IPS-18c (cell line): ENCODE results near the gene ORC4.

Experiments
- H3K4me3 ChIP-seq: 2 replicates; pipeline ENCODE4 v1.7.0; 2013; ENCODE audit warnings: low read depth, mild to moderate bottlenecking, low read length, moderate library complexity; ENCODE audit not compliant: insufficient read depth
- H3K9me3 ChIP-seq: one replicate; pipeline ENCODE4 v1.6.1; 2013; ENCODE audit warnings: mild to moderate bottlenecking, low read length, moderate library complexity; ENCODE audit not compliant: control insufficient read depth, insufficient read depth

The ORC4 gene

GRCh38 chr2:148020111-148021058 is at the start of gene ORC4:
Gene ORC4 (minus strand): TSS chr2:148020737. CDS start chr2:147975958, 44,779 bp downstream.
- no peaks in the 10 kb centered on the region for H3K9me3 ChIP-seq
- H3K4me3 ChIP-seq = peak within 1 kb of the TSS; percentile 92

GRCh38 chr2:148067801-148068200 is 47.3 kb upstream of the ORC4 start:
- Histone ChIP-seq H3K4me3 (no peak overlapping the region), H3K9me3 (no peaks in the 10 kb centered on the region)

- no peak overlapping the region for H3K4me3 ChIP-seq
- H3K9me3 ChIP-seq = no peaks in the 10 kb centered on the region
Observed at GRCh38 chr2:148065936-148066335, 45.4 kb upstream of the ORC4 start.

GRCh38 chr2:148063633-148064032 is 43.1 kb upstream of the ORC4 start:
- no peaks in the 10 kb centered on the region for H3K9me3 ChIP-seq
- no peak overlapping the region for H3K4me3 ChIP-seq

- Histone ChIP-seq H3K4me3 (no peak overlapping the region), H3K9me3 (no peaks in the 10 kb centered on the region)
Observed at GRCh38 chr2:148058641-148059040, 38.1 kb upstream of the ORC4 start.

GRCh38 chr2:148052687-148053086 is 32.1 kb upstream of the ORC4 start:
- Histone ChIP-seq H3K9me3 (no peaks in the 10 kb centered on the region), H3K4me3 (no peak overlapping the region)

- no peaks in the 10 kb centered on the region for H3K9me3 ChIP-seq
- no peak overlapping the region for H3K4me3 ChIP-seq
Observed at GRCh38 chr2:148049284-148049683, 28.7 kb upstream of the ORC4 start.

GRCh38 chr2:148048475-148049221 is 28.1 kb upstream of the ORC4 start:
- Histone ChIP-seq H3K4me3 (no peak overlapping the region), H3K9me3 (no peaks in the 10 kb centered on the region)

GRCh38 chr2:148046802-148047201 is 26.3 kb upstream of the ORC4 start:
- Histone ChIP-seq H3K4me3 (no peak overlapping the region), H3K9me3 (no peaks in the 10 kb centered on the region)

GRCh38 chr2:148044322-148044721 is 23.8 kb upstream of the ORC4 start:
- Histone ChIP-seq H3K4me3 (no peak overlapping the region), H3K9me3 (no peaks in the 10 kb centered on the region)

- Histone ChIP-seq H3K4me3 (no peak overlapping the region), H3K9me3 (no peaks in the 10 kb centered on the region)
Observed at GRCh38 chr2:148042219-148042618, 21.7 kb upstream of the ORC4 start.

- no peak overlapping the region for H3K4me3 ChIP-seq
- H3K9me3 ChIP-seq = no peaks in the 10 kb centered on the region
Observed at GRCh38 chr2:148039783-148040182, 19.2 kb upstream of the ORC4 start.

- Histone ChIP-seq H3K9me3 (no peaks in the 10 kb centered on the region), H3K4me3 (no peak overlapping the region)
Observed at GRCh38 chr2:148032215-148032614, 11.7 kb upstream of the ORC4 start.

- Histone ChIP-seq H3K4me3 (no peak overlapping the region), H3K9me3 (no peaks in the 10 kb centered on the region)
Observed at GRCh38 chr2:148031152-148031551, 10.6 kb upstream of the ORC4 start.

GRCh38 chr2:148028781-148029180 is 8.2 kb upstream of the ORC4 start:
- Histone ChIP-seq H3K9me3 (no peaks in the 10 kb centered on the region), H3K4me3 (no peak overlapping the region)

- Histone ChIP-seq H3K4me3 (no peak overlapping the region), H3K9me3 (no peaks in the 10 kb centered on the region)
Observed at GRCh38 chr2:148027822-148028221, 7.3 kb upstream of the ORC4 start.

- Histone ChIP-seq H3K4me3 (no peak overlapping the region), H3K9me3 (no peaks in the 10 kb centered on the region)
Observed at GRCh38 chr2:148026573-148026972, 6.0 kb upstream of the ORC4 start.

GRCh38 chr2:148023861-148024260 is 3.3 kb upstream of the ORC4 start:
- Histone ChIP-seq H3K9me3 (no peaks in the 10 kb centered on the region), H3K4me3 (no peak overlapping the region)
